ENCODE results near the gene WLS.

DNA sequence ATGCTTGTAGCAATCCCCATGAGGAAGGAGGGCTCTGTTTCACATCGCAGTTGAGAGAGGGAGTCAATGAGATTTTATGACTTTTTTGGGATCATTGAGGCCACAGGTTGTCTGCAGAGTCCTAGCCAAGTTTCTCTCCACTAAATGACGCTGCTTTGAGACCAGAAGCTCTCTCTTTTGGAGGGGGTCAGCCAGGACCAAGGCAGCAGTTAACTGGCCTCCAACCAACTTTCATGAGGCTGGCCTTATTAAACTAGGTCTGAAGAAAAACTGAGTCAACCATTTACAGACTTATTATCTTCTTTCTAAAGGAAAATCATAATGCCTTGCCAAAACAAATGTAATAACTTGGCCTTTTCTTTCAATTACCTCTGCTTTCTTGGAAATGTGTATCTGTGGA lies 8.6 kb downstream of the WLS start:
- no peak for TF ChIP-seq POLR2A (IDR thresholded peaks at IDR 0.05)
- TF ChIP-seq, protein P1, sequence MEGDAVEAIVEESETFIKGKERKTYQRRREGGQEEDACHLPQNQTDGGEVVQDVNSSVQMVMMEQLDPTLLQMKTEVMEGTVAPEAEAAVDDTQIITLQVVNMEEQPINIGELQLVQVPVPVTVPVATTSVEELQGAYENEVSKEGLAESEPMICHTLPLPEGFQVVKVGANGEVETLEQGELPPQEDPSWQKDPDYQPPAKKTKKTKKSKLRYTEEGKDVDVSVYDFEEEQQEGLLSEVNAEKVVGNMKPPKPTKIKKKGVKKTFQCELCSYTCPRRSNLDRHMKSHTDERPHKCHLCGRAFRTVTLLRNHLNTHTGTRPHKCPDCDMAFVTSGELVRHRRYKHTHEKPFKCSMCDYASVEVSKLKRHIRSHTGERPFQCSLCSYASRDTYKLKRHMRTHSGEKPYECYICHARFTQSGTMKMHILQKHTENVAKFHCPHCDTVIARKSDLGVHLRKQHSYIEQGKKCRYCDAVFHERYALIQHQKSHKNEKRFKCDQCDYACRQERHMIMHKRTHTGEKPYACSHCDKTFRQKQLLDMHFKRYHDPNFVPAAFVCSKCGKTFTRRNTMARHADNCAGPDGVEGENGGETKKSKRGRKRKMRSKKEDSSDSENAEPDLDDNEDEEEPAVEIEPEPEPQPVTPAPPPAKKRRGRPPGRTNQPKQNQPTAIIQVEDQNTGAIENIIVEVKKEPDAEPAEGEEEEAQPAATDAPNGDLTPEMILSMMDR (IDR thresholded peaks at IDR 0.05) = no peak
- no peak for TF ChIP-seq EP300 (IDR thresholded peaks at IDR 0.05)

All from tibial nerve (tissue), 4 donors.